Tongue (tissue), 2 donors: ENCODE measurements around the gene CACNB2. TPM values are rescaled to one million over a fixed set of nuclear protein-coding genes. Genes with fewer than 3 reads are reported as not detected.

Experiments used
- DNase-seq: peaks from one replicate; pipeline ENCODE4 v3.0.0-alpha.2; 2015
- total RNA-seq: library from RNA; depleted of rRNA; stranded (reverse); fragments of >200 nt; gene quantifications from one replicate; pipeline ENCODE4 v1.2.3, GENCODE V29; 2014

The CACNB2 gene
- total RNA-seq, 1 donor from 2014 or later = 3.3 TPM

- DNase-seq = no peak
Observed at GRCh38 chr10:18231480-18231879, 91.3 kb downstream of the CACNB2 start.

- DNase-seq = no peak
Observed at GRCh38 chr10:18233775-18234174, 93.6 kb downstream of the CACNB2 start.

GRCh38 chr10:18235477-18235876 lies 95.3 kb downstream of the CACNB2 start:
- no peak for DNase-seq

- no peak for DNase-seq
Observed at GRCh38 chr10:18236756-18237155, 96.5 kb downstream of the CACNB2 start.

- peak; percentile 61 for DNase-seq
Observed at GRCh38 chr10:18238870-18239485, 98.8 kb downstream of the CACNB2 start.

GRCh38 chr10:18240185-18240882 lies 100.1 kb downstream of the CACNB2 start:
- no peak for DNase-seq

- no peak for DNase-seq
Observed at GRCh38 chr10:18246967-18247366, 106.7 kb downstream of the CACNB2 start.

- no peak for DNase-seq
Observed at GRCh38 chr10:18252086-18252485, 111.9 kb downstream of the CACNB2 start.

- DNase-seq = no peak
Observed at GRCh38 chr10:18254086-18254485, 113.9 kb downstream of the CACNB2 start.

- no peak for DNase-seq
Observed at GRCh38 chr10:18254692-18255091, 114.5 kb downstream of the CACNB2 start.

GRCh38 chr10:18260310-18260922 lies 120.2 kb downstream of the CACNB2 start:
- DNase-seq = peak; percentile 17

GRCh38 chr10:18261063-18261610 lies 120.9 kb downstream of the CACNB2 start:
- DNase-seq = peak; percentile 7

- DNase-seq = no peak
Observed at GRCh38 chr10:18261768-18262231, 121.6 kb downstream of the CACNB2 start.

- no peak for DNase-seq
Observed at GRCh38 chr10:18264466-18265050, 124.3 kb downstream of the CACNB2 start.

- DNase-seq = no peak
Observed at GRCh38 chr10:18268005-18268404, 127.8 kb downstream of the CACNB2 start.

GRCh38 chr10:18271491-18271890 lies 131.3 kb downstream of the CACNB2 start:
- DNase-seq = no peak

- no peak for DNase-seq
Observed at GRCh38 chr10:18273039-18273438, 132.8 kb downstream of the CACNB2 start.

- no peak for DNase-seq
Observed at GRCh38 chr10:18278181-18278580, 138.0 kb downstream of the CACNB2 start.

- no peak for DNase-seq
Observed at GRCh38 chr10:18279173-18279572, 138.9 kb downstream of the CACNB2 start.

GRCh38 chr10:18282094-18282493 lies 141.9 kb downstream of the CACNB2 start:
- no peak for DNase-seq

- DNase-seq = no peak
Observed at GRCh38 chr10:18290651-18291313, 150.6 kb downstream of the CACNB2 start.
